C4-2B (cell line): Measurements from ENCODE around the gene PPP1R27.
"Not testable (repeated sequence)": the region's sequence is repeated elsewhere in the genome, so short reads cannot be mapped to it uniquely, and the experiment has no call there.

Experiments used
- ZFX ChIP-seq: fragments of 450-650 bp; IDR thresholded peaks from 2 replicates; pipeline ENCODE4 v1.6.1; 2017
- TF ChIP-seq, protein P1 (sequence below): fragments of 450-650 bp; conservative IDR thresholded peaks from 2 replicates; pipeline ENCODE4 v1.5.1; 2017; ENCODE audit warnings: mild to moderate bottlenecking

DNA sequence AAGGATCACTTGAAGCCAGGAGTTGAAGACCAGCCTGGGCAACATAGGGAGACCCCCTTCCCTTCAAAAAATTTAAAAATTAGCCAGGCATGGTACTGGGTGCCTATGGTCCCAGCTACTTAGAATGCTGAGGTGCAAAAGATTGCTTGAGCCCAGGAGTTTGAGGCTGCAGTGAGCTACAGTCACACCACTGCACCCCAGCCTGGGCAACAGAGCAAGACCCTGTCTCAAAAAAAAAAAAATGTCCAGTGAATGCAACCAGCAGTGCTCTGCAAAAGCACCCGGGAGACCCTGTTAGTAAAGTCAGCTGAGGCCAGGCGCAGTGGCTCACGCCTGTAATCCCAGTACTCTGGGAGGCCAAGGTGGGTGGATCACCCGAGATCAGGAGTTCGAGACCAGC, 5.2 kb upstream of the PPP1R27 start:
- TF ChIP-seq, protein P1, sequence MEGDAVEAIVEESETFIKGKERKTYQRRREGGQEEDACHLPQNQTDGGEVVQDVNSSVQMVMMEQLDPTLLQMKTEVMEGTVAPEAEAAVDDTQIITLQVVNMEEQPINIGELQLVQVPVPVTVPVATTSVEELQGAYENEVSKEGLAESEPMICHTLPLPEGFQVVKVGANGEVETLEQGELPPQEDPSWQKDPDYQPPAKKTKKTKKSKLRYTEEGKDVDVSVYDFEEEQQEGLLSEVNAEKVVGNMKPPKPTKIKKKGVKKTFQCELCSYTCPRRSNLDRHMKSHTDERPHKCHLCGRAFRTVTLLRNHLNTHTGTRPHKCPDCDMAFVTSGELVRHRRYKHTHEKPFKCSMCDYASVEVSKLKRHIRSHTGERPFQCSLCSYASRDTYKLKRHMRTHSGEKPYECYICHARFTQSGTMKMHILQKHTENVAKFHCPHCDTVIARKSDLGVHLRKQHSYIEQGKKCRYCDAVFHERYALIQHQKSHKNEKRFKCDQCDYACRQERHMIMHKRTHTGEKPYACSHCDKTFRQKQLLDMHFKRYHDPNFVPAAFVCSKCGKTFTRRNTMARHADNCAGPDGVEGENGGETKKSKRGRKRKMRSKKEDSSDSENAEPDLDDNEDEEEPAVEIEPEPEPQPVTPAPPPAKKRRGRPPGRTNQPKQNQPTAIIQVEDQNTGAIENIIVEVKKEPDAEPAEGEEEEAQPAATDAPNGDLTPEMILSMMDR, result not testable (repeated sequence)
- not testable (repeated sequence) for TF ChIP-seq ZFX
